ENCODE measurements around the gene TIGAR. TPM values are rescaled to one million over a fixed set of nuclear protein-coding genes. Genes with fewer than 3 reads are reported as not detected.

TIGAR gene
- total RNA-seq, 2 donors from 2014 or later, result 1.9 to 6.6 TPM

- no peak for DNase-seq (ENCODE audit: low spot score)
- no peak for TF ChIP-seq POLR2AphosphoS5 (IDR thresholded peaks at IDR 0.05)
- TF ChIP-seq POLR2A (IDR thresholded peaks at IDR 0.05), result no peak
- H3K27me3 ChIP-seq (replicated peaks; ENCODE audit: insufficient read depth), result no peaks in the 10 kb centered on the region
- intact Hi-C loops (cut with DNase I), result no loop called here
- no peak overlapping the region for H3K27ac ChIP-seq
- no peak overlapping the region for H3K4me3 ChIP-seq
- no peaks in the 10 kb centered on the region for H3K4me1 ChIP-seq (replicated peaks)
- no peaks in the 10 kb centered on the region for H3K9me3 ChIP-seq
- no peaks in the 10 kb centered on the region for H3K36me3 ChIP-seq
Measured at GRCh38 chr12:4346931-4347330, 25.9 kb downstream of the TIGAR start.

DNA sequence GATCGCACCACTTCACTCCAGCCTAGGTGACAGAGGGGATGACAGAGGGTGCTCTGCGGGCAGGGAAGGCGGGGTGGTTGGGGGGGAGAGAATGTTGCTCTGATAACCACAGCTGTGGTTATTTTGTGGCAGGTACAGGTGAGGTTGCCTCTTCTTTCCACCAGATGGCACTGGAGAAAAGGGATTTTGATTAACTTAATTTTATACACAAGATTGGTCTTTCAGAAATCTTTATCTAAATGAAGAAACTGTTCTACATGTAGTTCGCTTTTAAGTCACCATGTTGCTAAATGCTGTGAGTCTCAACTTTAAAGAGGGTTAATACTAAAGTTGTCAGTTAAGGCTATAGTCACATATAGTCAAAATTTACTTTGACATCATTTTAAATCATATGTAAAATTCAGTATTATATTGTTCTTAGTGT, 32.8 kb downstream of the TIGAR start:
- no peak overlapping the region for H3K27ac ChIP-seq
- no peaks in the 10 kb centered on the region for H3K36me3 ChIP-seq
- no peak overlapping the region for H3K4me3 ChIP-seq
- no peaks in the 10 kb centered on the region for H3K27me3 ChIP-seq (replicated peaks; ENCODE audit: insufficient read depth)
- no peaks in the 10 kb centered on the region for H3K9me3 ChIP-seq
- DNase-seq (ENCODE audit: low spot score), result no peak
- WGBS, result 33% methylated on average over 4 of the region's 4 CpGs
- peak in 3 of 4 experiments; percentile 33 to 43 (median 36) for TF ChIP-seq CTCF (IDR thresholded peaks at IDR 0.05)
- no peak for TF ChIP-seq POLR2AphosphoS5 (IDR thresholded peaks at IDR 0.05)
- no peaks in the 10 kb centered on the region for H3K4me1 ChIP-seq (replicated peaks)
- intact Hi-C loops (cut with DNase I), result loop anchor here (10.0 kb wide), 1 partner anchor 411 kb away; no protein-coding TSS in a partner anchor

DNA sequence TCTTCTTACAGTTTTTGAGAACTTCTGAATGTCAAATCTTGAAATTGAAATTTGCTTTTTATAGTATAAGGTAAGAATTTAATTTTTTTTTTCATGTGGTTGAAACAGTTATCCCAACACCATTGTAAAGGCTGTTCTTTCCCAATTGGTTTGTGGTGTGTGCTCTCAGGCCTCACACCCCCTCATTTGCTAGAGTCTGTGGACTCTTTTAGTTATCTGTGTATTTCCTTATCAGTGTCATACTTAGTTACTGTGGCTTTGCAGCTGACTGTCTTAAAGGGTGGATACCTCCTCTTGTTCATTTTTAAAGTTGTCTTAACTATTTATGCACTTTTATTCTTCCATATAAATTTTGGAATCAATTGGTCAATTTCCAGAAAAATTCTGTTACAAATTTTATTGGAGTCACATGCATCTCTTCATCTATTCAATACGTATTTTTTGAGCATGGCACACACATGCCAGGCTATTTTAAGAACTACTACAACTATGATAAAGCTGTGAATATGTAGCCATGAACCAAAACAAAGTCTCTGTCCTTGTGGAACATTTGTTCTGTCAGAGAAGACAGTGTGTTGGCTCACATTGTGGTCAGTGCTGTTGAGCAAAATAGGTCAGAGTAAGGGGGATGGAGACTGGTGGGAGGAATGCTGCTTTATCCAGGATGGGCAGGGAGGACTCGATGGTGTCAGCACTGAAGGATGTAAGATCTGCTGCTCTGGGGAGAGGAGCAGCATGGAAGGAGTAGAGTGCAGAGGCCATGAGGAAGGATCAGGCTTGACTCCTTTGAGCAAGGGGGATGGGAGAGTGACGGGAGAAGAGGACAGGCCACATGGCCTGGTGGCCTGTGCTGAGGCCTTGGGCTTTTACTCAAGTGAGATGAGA, 34.4 kb downstream of the TIGAR start:
- no peaks in the 10 kb centered on the region for H3K4me1 ChIP-seq (replicated peaks)
- no peaks in the 10 kb centered on the region for H3K9me3 ChIP-seq
- H3K36me3 ChIP-seq, result no peaks in the 10 kb centered on the region
- no peaks in the 10 kb centered on the region for H3K27me3 ChIP-seq (replicated peaks; ENCODE audit: insufficient read depth)
- 77% methylated on average over 3 of the region's 3 CpGs for WGBS
- TF ChIP-seq POLR2A (IDR thresholded peaks at IDR 0.05), result no peak
- no peak for TF ChIP-seq POLR2AphosphoS5 (IDR thresholded peaks at IDR 0.05)
- no peak for TF ChIP-seq CTCF (IDR thresholded peaks at IDR 0.05)
- no peak overlapping the region for H3K27ac ChIP-seq
- intact Hi-C loops (cut with DNase I), result loop anchor here (10.0 kb wide), 1 partner anchor 409 kb away; no protein-coding TSS in a partner anchor
- H3K4me3 ChIP-seq, result no peak overlapping the region
- no peak for DNase-seq (ENCODE audit: low spot score)

GRCh38 chr12:4356041-4356327, 35.0 kb downstream of the TIGAR start:
- H3K4me1 ChIP-seq (replicated peaks), result no peaks in the 10 kb centered on the region
- H3K9me3 ChIP-seq, result no peaks in the 10 kb centered on the region
- no peak overlapping the region for H3K27ac ChIP-seq
- intact Hi-C loops (cut with DNase I), result loop anchor here (10.0 kb wide), 1 partner anchor 409 kb away; no protein-coding TSS in a partner anchor
- DNase-seq (ENCODE audit: low spot score), result no peak
- no peaks in the 10 kb centered on the region for H3K36me3 ChIP-seq
- TF ChIP-seq POLR2A (IDR thresholded peaks at IDR 0.05) (no peak), CTCF (IDR thresholded peaks at IDR 0.05) (peak in 1 of 4 experiments; percentile 7)
- no peak overlapping the region for H3K4me3 ChIP-seq
- H3K27me3 ChIP-seq (replicated peaks; ENCODE audit: insufficient read depth), result no peaks in the 10 kb centered on the region

DNA sequence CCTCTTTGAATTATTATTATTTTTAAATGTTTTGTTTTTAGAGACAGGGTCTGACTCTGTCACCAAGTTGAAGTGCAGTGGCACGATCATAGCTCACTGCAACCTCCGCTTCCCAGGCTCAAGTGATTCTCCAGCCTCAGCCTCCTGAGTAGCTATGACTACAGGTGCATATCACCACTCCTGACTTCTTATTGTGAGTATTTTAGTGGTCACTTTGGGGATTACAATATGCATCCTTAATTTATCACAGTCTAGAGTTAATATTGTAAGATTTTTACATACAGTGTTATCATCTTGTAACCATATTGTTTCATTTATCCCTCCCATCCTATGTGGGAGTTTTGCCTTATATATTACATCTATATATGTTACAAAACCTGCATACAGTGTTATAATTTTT, 45.1 kb downstream of the TIGAR start:
- Histone ChIP-seq H3K36me3 (no peaks in the 10 kb centered on the region), H3K4me1 (replicated peaks) (no peaks in the 10 kb centered on the region), H3K27ac (no peak overlapping the region), H3K4me3 (no peak overlapping the region), H3K9me3 (no peaks in the 10 kb centered on the region), H3K27me3 (replicated peaks; ENCODE audit: insufficient read depth) (no peaks in the 10 kb centered on the region)
- DNase-seq (ENCODE audit: low spot score), result no peak
- TF ChIP-seq POLR2A (IDR thresholded peaks at IDR 0.05) (no peak), POLR2AphosphoS5 (IDR thresholded peaks at IDR 0.05) (no peak), CTCF (IDR thresholded peaks at IDR 0.05) (no peak)
- 91% methylated on average over 2 of the region's 2 CpGs for WGBS
- intact Hi-C loops (cut with DNase I), result no loop called here
